ENCODE data around the gene NDUFV3. TPM values are rescaled to one million over a fixed set of nuclear protein-coding genes. Genes with fewer than 3 reads are reported as not detected.
"Not testable (repeated sequence)": the region's sequence is repeated elsewhere in the genome, so short reads cannot be mapped to it uniquely, and the experiment has no call there.

NDUFV3 gene
- total RNA-seq (10 to 100 TPM; 34.0 to 44.0 TPM), polyA plus RNA-seq (ENCODE audit: insufficient read length in 2 of 2) (10 to 100 TPM; 25.9 to 38.2 TPM)
- long read RNA-seq, donor 1, full-length matches to known transcripts = 46 of 62 reads
- long read RNA-seq, donor 1, partial matches to known transcripts = 16 of 62 reads
- long read RNA-seq, donor 1, other reads (novel, unspliced or antisense) = 0 of 62 reads
- long read RNA-seq, donor 2, full-length matches to known transcripts = 18 of 18 reads
- long read RNA-seq, donor 2, partial matches to known transcripts = 0 of 18 reads
- long read RNA-seq, donor 2, other reads (novel, unspliced or antisense) = 0 of 18 reads
- long read RNA-seq, donor 3, full-length matches to known transcripts = 10 of 10 reads
- long read RNA-seq, donor 3, partial matches to known transcripts = 0 of 10 reads
- long read RNA-seq, donor 3, other reads (novel, unspliced or antisense) = 0 of 10 reads
- long read RNA-seq, donor 4, full-length matches to known transcripts = 9 of 29 reads
- long read RNA-seq, donor 4, partial matches to known transcripts = 20 of 29 reads
- long read RNA-seq, donor 4, other reads (novel, unspliced or antisense) = 0 of 29 reads

DNA sequence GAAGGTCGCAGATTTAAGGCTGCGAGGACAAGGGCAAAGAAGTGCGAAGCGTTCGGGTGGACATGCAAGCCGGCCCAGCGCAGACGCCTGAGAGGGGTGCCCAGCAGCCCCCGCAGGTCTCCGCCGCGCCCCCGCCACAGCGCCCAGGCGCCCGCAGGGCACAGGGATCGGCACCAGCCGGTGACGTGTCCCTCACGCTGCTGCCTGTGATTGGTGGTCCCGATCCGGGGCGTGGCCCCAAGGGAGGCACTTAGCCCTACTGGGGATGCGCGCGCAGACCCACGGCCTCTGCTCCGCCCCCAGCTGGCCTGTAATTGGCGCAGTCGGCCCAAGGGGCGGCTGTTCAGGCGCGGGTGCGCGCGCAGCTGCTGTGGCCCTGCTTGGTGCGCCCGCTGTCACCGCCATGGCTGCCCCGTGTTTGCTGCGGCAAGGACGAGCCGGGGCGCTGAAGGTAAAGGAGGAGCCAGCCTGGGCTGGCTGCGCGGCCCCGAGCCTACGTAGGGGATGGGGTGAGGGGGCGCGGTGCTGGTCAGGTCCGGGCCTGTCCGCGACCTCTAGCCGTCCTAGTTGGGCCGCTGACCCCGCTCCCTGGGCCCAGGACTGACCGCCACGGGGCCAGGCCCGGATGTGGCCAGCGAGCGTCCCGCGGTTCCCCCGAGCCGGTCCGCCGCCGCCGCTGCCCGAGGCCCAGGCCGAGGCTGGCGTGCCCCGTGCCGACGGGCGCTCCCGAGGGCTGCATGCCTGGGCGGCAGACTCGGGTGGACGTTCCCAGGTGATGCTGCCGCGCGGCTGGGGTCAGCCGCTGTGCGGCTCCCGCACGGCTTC lies at the start of gene NDUFV3:
NDUFV3 (plus strand) TSS at position 379 of the 825 bp plus-strand sequence; CDS start at position 404, 25 bp downstream.
- peaks cover 9% of the 10 kb centered on the region for H3K4me1 ChIP-seq (ENCODE audit: control insufficient read depth, insufficient read depth, low read length)
- H3K27ac ChIP-seq (ENCODE audit: low read depth, low read length) = peak within 1 kb of the TSS; percentile 96
- no peaks in the 10 kb centered on the region for H3K9me3 ChIP-seq (ENCODE audit: control insufficient read depth, insufficient read depth, low read length)
- WGBS (ENCODE audit: insufficient coverage) = 0% methylated on average over 87 of the region's 87 CpGs
- H3K36me3 ChIP-seq (ENCODE audit: control insufficient read depth, insufficient read depth, low read length) = peaks cover 11% of the 10 kb centered on the region
- H3K4me3 ChIP-seq (ENCODE audit: low read depth, low read length) = peak within 1 kb of the TSS; percentile 75
- DNase-seq (ENCODE audit: low read depth in 4 of 6, low spot score in 6 of 6) = peak; percentile 91 to 100 (median 98)
- no peaks in the 10 kb centered on the region for H3K27me3 ChIP-seq (ENCODE audit: control insufficient read depth, insufficient read depth, low read length)

DNA sequence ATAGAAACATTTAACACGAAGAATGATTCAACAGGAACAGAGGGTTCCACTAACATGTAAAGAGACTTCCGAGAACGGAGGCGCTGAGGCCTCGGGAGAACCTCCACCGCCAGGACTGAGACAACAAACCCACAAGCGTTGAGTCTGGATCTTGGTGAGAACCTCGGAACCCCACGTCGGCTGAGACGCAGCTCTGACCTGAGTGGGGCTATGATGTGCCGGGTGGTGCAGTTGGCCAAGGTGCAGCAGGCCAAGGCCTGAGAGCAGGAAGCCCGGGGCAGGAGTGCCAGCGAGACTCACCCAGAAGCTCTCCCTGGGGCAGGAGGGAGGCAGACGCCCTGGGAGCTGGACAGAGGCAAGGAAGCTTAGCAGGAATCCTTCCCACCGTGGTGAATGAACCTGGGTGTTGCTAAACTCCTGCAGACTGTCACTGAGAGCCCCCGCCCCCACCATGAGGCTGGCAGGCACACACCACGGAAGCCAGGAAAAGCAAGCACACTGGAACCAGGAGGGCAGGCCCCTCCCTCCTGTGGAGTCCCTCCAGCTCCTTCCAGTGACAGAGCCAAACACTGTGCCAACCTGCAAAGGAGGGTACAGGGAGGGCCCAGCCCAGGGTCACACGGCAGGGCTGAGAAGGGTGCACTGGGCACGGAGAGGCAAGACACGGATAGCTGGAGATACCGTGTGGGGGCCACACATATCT lies 48.5 kb upstream of the NDUFV3 start:
- H3K36me3 ChIP-seq (ENCODE audit: control insufficient read depth, insufficient read depth, low read length) = peaks cover 82% of the 10 kb centered on the region
- H3K4me1 ChIP-seq (ENCODE audit: control insufficient read depth, insufficient read depth, low read length) = peaks cover 18% of the 10 kb centered on the region
- WGBS (ENCODE audit: insufficient coverage) = 68% methylated on average over 22 of the region's 22 CpGs
- peak overlapping the region; percentile 69 for H3K27ac ChIP-seq (ENCODE audit: low read depth, low read length)
- no peaks in the 10 kb centered on the region for H3K9me3 ChIP-seq (ENCODE audit: control insufficient read depth, insufficient read depth, low read length)
- peak in 2 of 6 donors; percentile 31 to 69 for DNase-seq (ENCODE audit: low read depth in 4 of 6, low spot score in 6 of 6)
- no peak overlapping the region for H3K4me3 ChIP-seq (ENCODE audit: low read depth, low read length)
- H3K27me3 ChIP-seq (ENCODE audit: control insufficient read depth, insufficient read depth, low read length) = no peaks in the 10 kb centered on the region

DNA sequence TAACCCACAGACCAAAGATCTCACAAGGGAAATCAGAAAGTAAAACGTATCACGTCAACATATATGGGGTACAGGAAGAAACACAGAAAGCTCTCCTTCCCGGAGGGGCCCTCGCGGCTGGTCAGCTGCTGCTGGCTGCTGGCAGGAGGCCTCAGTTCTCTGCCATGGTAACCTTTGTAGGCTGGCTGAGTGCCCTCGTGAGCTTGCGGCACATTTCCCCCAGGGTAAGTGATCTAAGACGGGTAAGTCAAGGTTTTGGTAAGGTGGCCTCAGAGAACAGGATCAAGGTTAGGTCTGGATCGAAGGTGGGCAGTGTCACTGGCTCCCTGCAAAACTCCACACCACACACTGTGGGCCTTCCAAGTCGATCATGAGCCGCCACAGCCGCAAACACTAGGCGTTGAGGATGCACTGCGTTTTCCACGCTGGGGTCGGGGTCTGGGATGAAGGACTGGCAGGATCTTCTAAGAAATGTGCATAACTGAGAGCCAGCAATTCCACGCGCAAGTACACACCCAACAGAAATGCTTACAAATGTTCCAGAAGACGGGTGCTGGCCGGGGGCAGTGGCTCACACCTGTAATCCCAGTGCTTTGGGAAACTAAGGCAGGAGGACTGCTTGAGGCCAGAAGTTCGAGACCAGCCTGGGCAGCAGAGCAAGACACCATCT lies 47.7 kb upstream of the NDUFV3 start:
- H3K9me3 ChIP-seq (ENCODE audit: control insufficient read depth, insufficient read depth, low read length) = no peaks in the 10 kb centered on the region
- 65% methylated on average over 17 of the region's 21 CpGs for WGBS (ENCODE audit: insufficient coverage)
- H3K4me1 ChIP-seq (ENCODE audit: control insufficient read depth, insufficient read depth, low read length) = peaks cover 18% of the 10 kb centered on the region
- peak in 3 of 6 donors; percentile 51 to 78 (median 66) for DNase-seq (ENCODE audit: low read depth in 4 of 6, low spot score in 6 of 6)
- no peak overlapping the region for H3K4me3 ChIP-seq (ENCODE audit: low read depth, low read length)
- peak overlapping the region; percentile 69 for H3K27ac ChIP-seq (ENCODE audit: low read depth, low read length)
- H3K36me3 ChIP-seq (ENCODE audit: control insufficient read depth, insufficient read depth, low read length) = peaks cover 82% of the 10 kb centered on the region
- no peaks in the 10 kb centered on the region for H3K27me3 ChIP-seq (ENCODE audit: control insufficient read depth, insufficient read depth, low read length)

- peaks cover 18% of the 10 kb centered on the region for H3K4me1 ChIP-seq (ENCODE audit: control insufficient read depth, insufficient read depth, low read length)
- WGBS (ENCODE audit: insufficient coverage) = 85% methylated on average over 9 of the region's 10 CpGs
- no peak for DNase-seq (ENCODE audit: low read depth in 4 of 6, low spot score in 6 of 6)
- H3K4me3 ChIP-seq (ENCODE audit: low read depth, low read length) = no peak overlapping the region
- H3K27ac ChIP-seq (ENCODE audit: low read depth, low read length) = no peak overlapping the region
- H3K36me3 ChIP-seq (ENCODE audit: control insufficient read depth, insufficient read depth, low read length) = peaks cover 82% of the 10 kb centered on the region
- H3K27me3 ChIP-seq (ENCODE audit: control insufficient read depth, insufficient read depth, low read length) = no peaks in the 10 kb centered on the region
- H3K9me3 ChIP-seq (ENCODE audit: control insufficient read depth, insufficient read depth, low read length) = no peaks in the 10 kb centered on the region
These were observed 46.9 kb upstream of the NDUFV3 start for GRCh38 chr21:42846221-42846620.

DNA sequence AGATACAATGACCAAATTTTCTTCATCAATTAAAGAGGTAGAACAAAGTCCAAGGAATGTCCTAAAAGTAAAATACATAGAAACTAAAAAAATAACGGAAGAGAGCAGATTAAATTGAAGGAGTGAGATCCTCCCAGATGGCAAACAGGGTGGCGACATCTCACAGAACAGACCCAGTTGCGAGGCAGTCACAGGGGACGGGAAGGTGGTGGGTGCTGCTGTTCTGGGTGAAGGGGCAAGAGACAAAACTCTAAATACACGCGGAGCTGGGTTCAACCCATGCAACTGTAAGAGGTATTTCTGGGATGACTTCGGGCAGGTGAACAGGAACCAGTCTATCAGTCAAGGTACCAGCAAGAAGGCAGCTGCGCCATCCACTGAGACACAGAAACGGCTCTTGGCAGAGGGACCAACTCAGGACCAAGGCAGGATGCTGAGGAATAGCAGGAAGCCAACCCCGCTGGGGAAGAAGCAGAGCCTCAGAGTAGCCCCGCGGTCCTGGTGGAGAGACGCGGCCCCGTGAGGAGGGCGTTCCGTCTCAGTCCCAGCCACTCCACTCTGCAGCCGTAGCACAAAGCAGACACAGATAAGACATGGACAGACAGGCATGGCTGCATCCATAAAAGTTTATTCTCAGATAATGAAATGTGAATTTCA lies 45.9 kb upstream of the NDUFV3 start:
- 83% methylated on average over 11 of the region's 18 CpGs for WGBS (ENCODE audit: insufficient coverage)
- H3K27me3 ChIP-seq (ENCODE audit: control insufficient read depth, insufficient read depth, low read length) = no peaks in the 10 kb centered on the region
- H3K4me1 ChIP-seq (ENCODE audit: control insufficient read depth, insufficient read depth, low read length) = peaks cover 18% of the 10 kb centered on the region
- H3K9me3 ChIP-seq (ENCODE audit: control insufficient read depth, insufficient read depth, low read length) = no peaks in the 10 kb centered on the region
- no peak overlapping the region for H3K4me3 ChIP-seq (ENCODE audit: low read depth, low read length)
- no peak for DNase-seq (ENCODE audit: low read depth in 4 of 6, low spot score in 6 of 6)
- no peak overlapping the region for H3K27ac ChIP-seq (ENCODE audit: low read depth, low read length)
- peaks cover 82% of the 10 kb centered on the region for H3K36me3 ChIP-seq (ENCODE audit: control insufficient read depth, insufficient read depth, low read length)

DNA sequence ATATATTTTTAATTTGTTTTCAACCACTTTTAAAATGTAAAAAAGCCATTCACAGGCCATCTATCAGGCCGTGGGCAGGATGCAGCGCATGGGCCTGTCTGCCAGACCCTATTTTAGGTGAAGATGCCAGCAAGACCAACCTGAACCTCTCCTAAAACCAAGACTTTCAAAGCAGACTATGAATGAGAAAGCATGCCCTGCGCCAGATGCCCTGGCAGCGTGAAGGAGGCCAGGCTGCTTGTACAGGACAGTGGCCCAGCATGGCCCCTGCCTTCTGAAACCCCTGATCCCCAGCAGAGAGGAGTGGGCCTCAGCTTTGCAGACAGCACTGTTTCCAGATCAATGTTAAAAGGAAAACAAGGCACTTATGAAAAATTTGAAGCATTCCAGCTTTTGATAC lies 45.4 kb upstream of the NDUFV3 start:
- no peak overlapping the region for H3K27ac ChIP-seq (ENCODE audit: low read depth, low read length)
- H3K27me3 ChIP-seq (ENCODE audit: control insufficient read depth, insufficient read depth, low read length) = no peaks in the 10 kb centered on the region
- peaks cover 82% of the 10 kb centered on the region for H3K36me3 ChIP-seq (ENCODE audit: control insufficient read depth, insufficient read depth, low read length)
- peaks cover 18% of the 10 kb centered on the region for H3K4me1 ChIP-seq (ENCODE audit: control insufficient read depth, insufficient read depth, low read length)
- WGBS (ENCODE audit: insufficient coverage) = 94% methylated on average over 4 of the region's 4 CpGs
- no peaks in the 10 kb centered on the region for H3K9me3 ChIP-seq (ENCODE audit: control insufficient read depth, insufficient read depth, low read length)
- H3K4me3 ChIP-seq (ENCODE audit: low read depth, low read length) = no peak overlapping the region
- DNase-seq (ENCODE audit: low read depth in 4 of 6, low spot score in 6 of 6) = no peak

GRCh38 chr21:42848144-42848931 lies 44.8 kb upstream of the NDUFV3 start:
- not testable (repeated sequence) for H3K27ac ChIP-seq (ENCODE audit: low read depth, low read length); H3K27me3 ChIP-seq (ENCODE audit: control insufficient read depth, insufficient read depth, low read length); H3K9me3 ChIP-seq (ENCODE audit: control insufficient read depth, insufficient read depth, low read length); DNase-seq (ENCODE audit: low read depth in 4 of 6, low spot score in 6 of 6); H3K4me3 ChIP-seq (ENCODE audit: low read depth, low read length)
- 95% methylated on average over 10 of the region's 95 CpGs for WGBS (ENCODE audit: insufficient coverage)
- Histone ChIP-seq H3K36me3 (ENCODE audit: control insufficient read depth, insufficient read depth, low read length) (peaks cover 85% of the 10 kb centered on the region), H3K4me1 (ENCODE audit: control insufficient read depth, insufficient read depth, low read length) (peaks cover 18% of the 10 kb centered on the region)

Data from spinal cord (tissue), 10 donors.